H1 (cell line): Measurements from ENCODE around the gene TAAR1. TPM values are rescaled to one million over a fixed set of nuclear protein-coding genes. Genes with fewer than 3 reads are reported as not detected.

Source experiments
- CTCF ChIA-PET: fragments of 300-600 bp; sonication (Branson Sonifier 250); formaldehyde crosslinking; loops from one replicate; lab custom pipeline; 2021; ENCODE audit not compliant: partially characterized antibody; lab: Charles Lee
- POLR2A ChIA-PET: fragments of 300-600 bp; sonication (Branson Sonifier 250); formaldehyde crosslinking; loops from one replicate; lab custom pipeline; 2021; ENCODE audit warnings: inconsistent platforms; ENCODE audit not compliant: partially characterized antibody; lab: Charles Lee
- DNase-seq, 2 experiments: peaks; one replicate each; pipeline versions ENCODE4 v3.0.0 to v3.0.0-alpha.2; 2010 to 2022; ENCODE audit warnings: low spot score in 2 of 2, low read depth in 1 of 2, mixed read lengths in 1 of 2
- FAIRE-seq: peaks from 2 replicates; lab custom pipeline; 2011; peaks lifted over from hg19 to GRCh38; lab: Jason Lieb, UNC
- H2AFZ ChIP-seq: 2 replicates; pipeline ENCODE4 v1.8.1; 2012; ENCODE audit warnings: low read length, inconsistent platforms
- H2AK5ac ChIP-seq: 2 replicates; pipeline ENCODE4 v1.6.1; 2013; ENCODE audit warnings: low read depth, low read length
- H2BK120ac ChIP-seq: replicated peaks from 2 replicates; pipeline ENCODE3; 2013; ENCODE audit warnings: low read depth, low read length, inconsistent platforms
- H2BK12ac ChIP-seq: 2 replicates; pipeline ENCODE4 v1.6.1; 2013; ENCODE audit warnings: low read depth, low read length
- H2BK15ac ChIP-seq: 2 replicates; pipeline ENCODE4 v1.6.1; 2013; ENCODE audit warnings: low read length
- H2BK20ac ChIP-seq: 2 replicates; pipeline ENCODE4 v1.6.1; 2013; ENCODE audit warnings: low read length
- H2BK5ac ChIP-seq: 2 replicates; pipeline ENCODE4 v1.6.1; 2013; ENCODE audit warnings: low read depth, low read length
- H3K14ac ChIP-seq: 2 replicates; pipeline ENCODE4 v1.6.1; 2013; ENCODE audit warnings: inconsistent platforms; ENCODE audit not compliant: insufficient read length
- H3K18ac ChIP-seq: 2 replicates; pipeline ENCODE4 v1.6.1; 2013; ENCODE audit warnings: low read length; ENCODE audit errors: extremely low read depth
- H3K23ac ChIP-seq: 2 replicates; pipeline ENCODE4 v1.6.1; 2013; ENCODE audit warnings: inconsistent platforms; ENCODE audit not compliant: insufficient read length
- H3K23me2 ChIP-seq: 2 replicates; pipeline ENCODE4 v1.6.1; 2013; ENCODE audit warnings: low read depth, low read length
- H3K27ac ChIP-seq: 2 replicates; pipeline ENCODE4 v1.6.1; 2011; ENCODE audit warnings: low read depth, low read length, inconsistent platforms
- H3K27me3 ChIP-seq, 4 experiments: replicated peaks in 1 of 4; 1 replicate in 1 of 4; 2 replicates in 3 of 4; pipeline versions ENCODE4 v1.6.1 to v1.8.1; 2011 to 2013; ENCODE audit warnings: low read length in 3 of 4, mild to moderate bottlenecking in 3 of 4, inconsistent platforms in 2 of 4, mixed read lengths in 2 of 4, moderate library complexity in 1 of 4; ENCODE audit not compliant: control insufficient read depth in 3 of 4, insufficient read depth in 3 of 4; ENCODE audit errors: extremely low read depth in 1 of 4
- H3K36me3 ChIP-seq, 4 experiments: 2 replicates each; pipeline versions ENCODE4 v1.6.1 to v1.8.1; 2011 to 2013; ENCODE audit warnings: mild to moderate bottlenecking in 4 of 4, low read length in 3 of 4, moderate library complexity in 2 of 4, control low read depth in 1 of 4, inconsistent platforms in 1 of 4; ENCODE audit not compliant: insufficient read depth in 4 of 4, control insufficient read depth in 2 of 4
- H3K4ac ChIP-seq: replicated peaks from 2 replicates; pipeline ENCODE3; 2013; ENCODE audit warnings: low read length, low read depth, mixed read lengths, inconsistent platforms; ENCODE audit not compliant: insufficient read length
- H3K4me1 ChIP-seq, 4 experiments: replicated peaks in 1 of 4; 1 replicate in 1 of 4; 2 replicates in 3 of 4; pipeline versions ENCODE4 v1.6.1 to v1.8.1; 2011 to 2013; ENCODE audit warnings: low read length in 3 of 4, inconsistent platforms in 2 of 4, mixed read lengths in 1 of 4; ENCODE audit not compliant: insufficient read depth in 4 of 4, control insufficient read depth in 3 of 4
- H3K4me2 ChIP-seq, 2 experiments: 2 replicates each; pipeline versions ENCODE4 v1.6.1 to v1.8.1; 2011 to 2013; ENCODE audit warnings: low read depth in 2 of 2, low read length in 2 of 2, control low read depth in 1 of 2, inconsistent platforms in 1 of 2, mild to moderate bottlenecking in 1 of 2; ENCODE audit not compliant: insufficient read depth in 1 of 2
- H3K4me3 ChIP-seq, 4 experiments: fragments of 200-600, 300-600 bp in 1 of 4; sonication (generic), shearing (Covaris generic), sonication (Bioruptor Twin) in 1 of 4; 2 replicates each; pipeline versions ENCODE4 v1.5.1 to v1.8.1; 2011 to 2016; ENCODE audit warnings: low read length in 4 of 4, low read depth in 3 of 4, control low read depth in 2 of 4, inconsistent platforms in 2 of 4, mild to moderate bottlenecking in 2 of 4, mixed read lengths in 1 of 4, moderate library complexity in 1 of 4; ENCODE audit not compliant: insufficient read depth in 2 of 4; ENCODE audit errors: extremely low read depth in 1 of 4
- H3K56ac ChIP-seq: replicated peaks from 2 replicates; pipeline ENCODE3; 2013; ENCODE audit warnings: low read depth, mild to moderate bottlenecking, mixed read lengths, low read length, inconsistent platforms; ENCODE audit not compliant: insufficient read length
- H3K79me1 ChIP-seq: 2 replicates; pipeline ENCODE4 v1.6.1; 2013; ENCODE audit warnings: low read depth, low read length, control low read depth
- H3K79me2 ChIP-seq, 2 experiments: 2 replicates each; pipeline versions ENCODE4 v1.6.1 to v1.8.1; 2012 to 2013; ENCODE audit warnings: low read length in 2 of 2, mild to moderate bottlenecking in 2 of 2, inconsistent platforms in 1 of 2; ENCODE audit not compliant: insufficient read depth in 2 of 2, control insufficient read depth in 1 of 2
- H3K9ac ChIP-seq, 4 experiments: replicated peaks in 1 of 4; 1 replicate in 1 of 4; 2 replicates in 3 of 4; pipeline versions ENCODE4 v1.6.1 to v1.8.1; 2011 to 2013; ENCODE audit warnings: low read depth in 3 of 4, low read length in 3 of 4, control low read depth in 2 of 4, mild to moderate bottlenecking in 2 of 4, moderate library complexity in 2 of 4, inconsistent platforms in 1 of 4; ENCODE audit errors: extremely low read depth in 1 of 4
- H3K9me3 ChIP-seq, 2 experiments: 2 replicates each; pipeline versions ENCODE4 v1.6.1 to v1.8.1; 2012 to 2013; ENCODE audit warnings: mild to moderate bottlenecking in 2 of 2, moderate library complexity in 2 of 2, control low read depth in 1 of 2, inconsistent platforms in 1 of 2, low read depth in 1 of 2, low read length in 1 of 2, mixed read lengths in 1 of 2; ENCODE audit not compliant: insufficient read depth in 2 of 2
- H4K20me1 ChIP-seq, 2 experiments: replicated peaks in 1 of 2; 2 replicates each; pipeline versions ENCODE3 to v1.8.1; 2011 to 2013; ENCODE audit warnings: inconsistent platforms in 2 of 2, low read length in 2 of 2, mild to moderate bottlenecking in 1 of 2; ENCODE audit not compliant: insufficient read depth in 2 of 2, control insufficient read depth in 1 of 2
- H4K5ac ChIP-seq: 2 replicates; pipeline ENCODE4 v1.6.1; 2013; ENCODE audit warnings: low read length, low read depth, mixed read lengths, inconsistent platforms; ENCODE audit not compliant: insufficient read length
- H4K8ac ChIP-seq: 2 replicates; pipeline ENCODE4 v1.8.0; 2013; ENCODE audit warnings: mild to moderate bottlenecking, moderate library complexity, low read length, inconsistent platforms; ENCODE audit not compliant: insufficient read depth; ENCODE audit errors: extremely low read depth
- H4K91ac ChIP-seq: replicated peaks from 2 replicates; pipeline ENCODE3; 2013; ENCODE audit warnings: low read length, mixed read lengths, inconsistent platforms; ENCODE audit not compliant: insufficient read length
- BACH1 ChIP-seq: IDR thresholded peaks from 2 replicates; pipeline ENCODE4 v1.6.1; 2012; ENCODE audit warnings: low read length, improper control_type of control experiment
- BCL11A ChIP-seq, 2 experiments: IDR thresholded peaks; one replicate each; pipeline ENCODE4 v1.6.1; 2011; ENCODE audit warnings: low read depth in 2 of 2, low read length in 2 of 2, mild to moderate bottlenecking in 2 of 2
- CTBP2 ChIP-seq: IDR thresholded peaks from 2 replicates; pipeline ENCODE4 v1.7.0; 2011; ENCODE audit warnings: borderline replicate concordance, mild to moderate bottlenecking, moderate library complexity, mixed read lengths, low read length; ENCODE audit not compliant: insufficient read depth, insufficient read length
- SP1 ChIP-seq: IDR thresholded peaks from 2 replicates; pipeline ENCODE4 v1.6.1; 2011; ENCODE audit warnings: low read depth, low read length
- SP4 ChIP-seq: IDR thresholded peaks from 2 replicates; pipeline ENCODE4 v1.6.1; 2012; ENCODE audit warnings: low read length, inconsistent platforms
- USF2 ChIP-seq: IDR thresholded peaks from 2 replicates; pipeline ENCODE4 v1.6.1; 2011; ENCODE audit warnings: low read length, improper control_type of control experiment
- WGBS, 2 experiments: shearing (Covaris generic) in 1 of 2; methylation state at CpG; one replicate each; pipeline versions ENCODE4 v1.1.6 to v1.1.7; 2013 to 2015; ENCODE audit warnings: low lambda C conversion rate in 2 of 2, mixed read lengths in 2 of 2, inconsistent platforms in 1 of 2, low coverage in 1 of 2, missing lambda C conversion rate in 1 of 2; ENCODE audit not compliant: insufficient replicate concordance in 2 of 2, insufficient coverage in 1 of 2, insufficient read length in 1 of 2; ENCODE audit errors: extremely low coverage in 1 of 2, missing lambda C conversion rate in 1 of 2; 5-methylcytosine and 5-hydroxymethylcytosine counted together
- polyA plus RNA-seq, 7 experiments: library from polyadenylated mRNA; depleted of rRNA in 3 of 7; stranded (reverse) in 5 of 7; unstranded in 2 of 7; fragments of >200 nt in 5 of 7; fragments of 200-250 nt in 2 of 7; gene quantifications; 1 replicate in 5 of 7; 2 replicates in 1 of 7; 4 replicates in 1 of 7; pipeline versions ENCODE4 v1.2.1 to v1.2.3, GENCODE V29; 2011 to 2013; ENCODE audit warnings: missing spikeins in 2 of 7, mixed read lengths in 2 of 7
- total RNA-seq: library from RNA; stranded (reverse); fragmentation: NEBNext Ultra II Directional; extraction: Animal tissue kit (Norgen Biotek cat#: 25700); gene quantifications from 2 replicates; pipeline ENCODE4 v1.2.1, GENCODE V29; 2021

The TAAR1 gene
- total and polyA plus RNA-seq, 2 of the 8 experiments (the other 6 are each of a cell fraction or from before 2014, with no cell fraction given), result not detected

GRCh38 chr6:132648828-132649227 is 10.2 kb downstream of the TAAR1 start:
- no peak overlapping the region for H3K4me2 ChIP-seq
- DNase-seq (no peak), FAIRE-seq (no peak)
- POLR2A ChIA-PET, result interaction anchor here (0.7 kb wide), 1 partner anchor 122 kb away, joined by 3 read pairs; no protein-coding TSS in a partner anchor
- no peak overlapping the region for H2BK12ac ChIP-seq
- no peak overlapping the region for H3K9ac ChIP-seq
- H3K56ac ChIP-seq, result no peak overlapping the region
- no peaks in the 10 kb centered on the region for H3K9me3 ChIP-seq
- H4K8ac ChIP-seq, result no peak overlapping the region
- no peak overlapping the region for H3K18ac ChIP-seq
- H3K79me2 ChIP-seq, result no peaks in the 10 kb centered on the region
- no peak overlapping the region for H2BK15ac ChIP-seq
- no peaks in the 10 kb centered on the region; the same call in 1 of the 2 replicates for H3K23me2 ChIP-seq
- no peaks in the 10 kb centered on the region for H3K36me3 ChIP-seq
- no peak overlapping the region for H3K27ac ChIP-seq
- no peak overlapping the region for H4K91ac ChIP-seq
- H4K5ac ChIP-seq, result no peak overlapping the region
- H2AFZ ChIP-seq, result no peak overlapping the region
- H3K14ac ChIP-seq, result no peak overlapping the region
- no peaks in the 10 kb centered on the region; the same call in 1 of the 2 replicates for H3K79me1 ChIP-seq
- WGBS, 2 experiments, result 91% methylated on average over 2 of the region's 2 CpGs; no CpG with 5 or more reads in 1 of the 2 experiments
- H4K20me1 ChIP-seq, result no peaks in the 10 kb centered on the region
- CTCF ChIA-PET, result interaction anchor here (1.0 to 1.8 kb wide), 3 partner anchors 10 to 118 kb away, joined by 3 to 4 read pairs (median 3); partner anchors contain the start of gene TAAR1
- H3K23ac ChIP-seq, result no peak overlapping the region
- no peak overlapping the region for H3K4me3 ChIP-seq
- H2BK20ac ChIP-seq, result no peak overlapping the region
- no peak overlapping the region for H3K4ac ChIP-seq
- H3K27me3 ChIP-seq, result no peaks in the 10 kb centered on the region
- no peaks in the 10 kb centered on the region for H3K4me1 ChIP-seq
- H2BK5ac ChIP-seq, result no peak overlapping the region
- H2BK120ac ChIP-seq, result no peak overlapping the region
- no peak overlapping the region for H2AK5ac ChIP-seq
- TF ChIP-seq BCL11A (IDR thresholded peaks at IDR 0.05; ENCODE audit: low read depth in 2 of 2, low read length in 2 of 2) (no peak), SP1 (no peak), BACH1 (no peak), SP4 (no peak), CTBP2 (no peak), USF2 (no peak)
